ENCODE results near the gene ATF7.

- TF ChIP-seq CTCF (IDR thresholded peaks at IDR 0.05; ENCODE audit: low read depth, low read length, poor library complexity, severe bottlenecking) (no peak), EZH2phosphoT487 (IDR thresholded peaks at IDR 0.05; ENCODE audit: borderline replicate concordance, low read length) (no peak)
Measured at GRCh38 chr12:53492188-53492587, 134.0 kb downstream of the ATF7 start.

Data from DOHH2 (cell line).